A673 (cell line): ENCODE data around the gene ZNF416.
A peak's percentile ranks its signal among the peaks of the same experiment; 100 is the strongest.

Experiments used
- CTCF ChIP-seq: fragments of 300-800, 200-600 bp; sonication (generic); conservative IDR thresholded peaks from 2 replicates; pipeline ENCODE4 v1.5.1; 2017; ENCODE audit warnings: low read depth, mild to moderate bottlenecking, antibody characterized with exemption, low read length, moderate library complexity, mixed read lengths
- EZH2 ChIP-seq: fragments of 200-600 bp; sonication (generic); IDR thresholded peaks from 2 replicates; pipeline ENCODE4 v1.6.1; 2017; ENCODE audit warnings: borderline replicate concordance, low read depth, mild to moderate bottlenecking, mixed read lengths, antibody characterized with exemption, low read length; ENCODE audit not compliant: poor library complexity, severe bottlenecking

DNA sequence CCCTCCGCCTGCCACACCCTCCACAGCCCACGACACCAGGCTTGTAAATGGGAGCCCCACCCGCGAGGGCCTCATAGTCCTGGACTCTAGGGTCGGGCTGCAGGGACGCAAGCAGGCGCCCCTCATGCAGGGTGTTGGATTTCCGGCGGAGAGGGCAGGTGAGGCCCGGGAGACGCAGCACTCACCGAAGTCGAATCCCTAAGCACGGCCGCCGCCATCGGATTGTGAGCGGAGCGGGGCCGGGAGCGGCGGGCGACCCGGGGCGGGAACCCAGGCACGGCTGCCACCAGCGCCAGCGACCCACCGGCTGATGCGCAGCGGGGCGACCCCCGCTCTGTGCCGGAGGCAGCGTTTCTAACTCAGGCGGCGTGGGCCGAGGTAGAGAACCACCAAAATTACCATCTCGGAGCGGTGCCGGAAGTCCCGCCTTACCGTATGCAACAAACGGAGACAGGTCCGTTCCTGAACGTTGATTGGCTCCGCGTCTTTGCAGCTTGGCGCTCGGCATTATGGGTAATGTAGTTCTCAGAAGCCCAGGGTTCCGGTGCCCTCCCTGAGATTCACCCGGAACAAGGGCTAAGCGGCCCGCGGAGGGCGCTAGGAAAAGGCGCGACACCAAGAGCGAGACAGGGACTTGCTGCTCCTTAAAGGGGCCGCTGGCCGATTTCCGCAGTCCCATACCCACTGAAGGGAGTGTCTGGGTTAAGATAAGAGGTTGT lies at the start of gene ZNF416:
- TF ChIP-seq CTCF: peak; percentile 41
- TF ChIP-seq EZH2: no peak
